Activated CD4-positive, CD25-positive, alpha-beta regulatory T cell (primary cell): ENCODE results near the gene CDC34.

Experiments
- DNase-seq, 4 experiments: peaks; one replicate each; lab custom pipeline; 2025; lab: John Stamatoyannopoulos, UW

The CDC34 gene

DNA sequence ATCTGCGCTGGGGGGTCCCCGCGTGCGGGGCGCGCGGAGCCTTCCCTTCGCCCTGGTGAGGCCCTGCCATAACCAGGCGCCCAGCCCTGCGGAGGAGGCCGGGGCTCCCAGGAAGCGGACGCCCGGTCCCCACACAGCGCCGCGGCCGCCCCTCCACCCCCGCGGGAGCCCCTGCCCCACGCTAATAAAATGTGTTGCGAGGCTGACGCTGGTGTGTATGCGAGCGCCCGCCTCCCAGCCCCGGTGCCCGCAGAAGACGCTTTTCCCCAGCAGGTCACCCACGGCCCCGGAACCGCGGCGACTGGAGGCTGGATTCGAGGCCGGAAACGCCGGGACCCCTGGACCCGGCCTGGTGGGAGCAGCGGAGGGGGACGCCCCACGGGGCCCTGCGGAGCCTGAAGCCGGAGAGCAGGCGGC lies 12.1 kb upstream of the CDC34 start:
- DNase-seq, result no peak

DNA sequence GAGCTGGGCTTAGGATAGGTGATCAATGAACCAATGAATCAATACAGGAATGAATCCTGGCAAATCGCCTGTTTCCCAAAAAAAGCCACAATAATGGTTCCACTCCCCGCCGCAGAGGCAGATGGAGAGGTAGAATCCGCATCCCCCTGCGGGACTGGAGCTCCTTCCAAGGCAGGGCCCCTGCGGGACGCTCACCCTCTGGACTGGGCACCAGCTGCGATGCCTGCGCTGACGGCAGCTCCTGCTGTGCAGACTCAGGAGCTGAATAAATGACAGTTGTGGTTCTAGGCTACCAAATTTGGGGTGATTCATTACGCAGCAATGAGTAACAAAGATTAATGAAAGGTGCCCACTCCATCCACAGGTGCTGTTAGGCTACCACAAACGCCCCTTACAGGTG lies 8.8 kb upstream of the CDC34 start:
- DNase-seq, result no peak

DNA sequence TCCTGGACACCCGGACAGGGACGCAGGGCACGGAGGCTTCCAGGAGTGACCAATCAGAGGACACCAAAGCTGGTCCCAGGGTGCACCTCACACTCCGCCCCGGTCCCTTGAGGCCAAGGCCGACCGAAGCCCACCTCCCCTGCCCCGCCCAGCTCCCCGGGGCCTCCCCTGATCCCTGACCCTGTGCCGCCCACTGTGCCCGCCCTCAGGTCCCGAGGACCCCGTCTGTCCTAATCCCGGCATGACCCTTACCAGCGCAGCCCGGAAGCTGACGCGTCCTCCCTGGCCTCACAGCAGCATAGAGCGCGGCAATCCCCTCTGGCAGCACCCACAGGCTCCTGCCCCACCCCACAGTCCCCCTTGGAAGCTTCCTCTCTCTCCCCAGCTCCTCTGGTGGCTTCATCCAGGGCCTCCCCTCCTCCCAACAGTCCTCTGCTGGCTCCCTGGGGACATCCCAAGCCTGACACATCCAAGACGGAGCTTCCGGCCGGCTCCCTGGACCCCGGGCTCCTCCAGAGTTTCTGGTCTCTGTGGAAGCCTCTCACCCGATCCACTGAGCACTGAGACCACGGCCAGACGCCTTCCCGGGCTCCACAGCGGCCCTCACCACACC lies 7.4 kb upstream of the CDC34 start:
- DNase-seq, result no peak

DNA sequence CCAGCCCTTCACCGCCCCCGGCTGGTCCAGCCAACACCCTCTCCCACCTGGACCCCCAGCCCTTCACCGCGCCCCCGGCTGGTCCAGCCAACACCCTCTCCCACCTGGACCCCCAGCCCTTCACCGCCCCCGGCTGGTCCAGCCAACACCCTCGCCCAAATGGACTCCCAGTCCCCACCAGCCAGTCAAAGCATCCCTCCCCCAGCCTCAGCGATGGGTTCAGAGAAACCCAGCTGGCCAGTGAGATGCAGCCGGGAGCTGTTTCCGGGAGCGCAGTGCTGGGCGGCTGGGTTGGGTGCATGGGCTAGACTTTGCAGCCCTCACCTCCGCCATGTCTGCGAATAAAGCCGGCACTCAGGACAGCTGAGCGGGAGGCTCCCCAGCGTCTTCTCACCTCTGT lies 6.5 kb upstream of the CDC34 start:
- DNase-seq, result no peak

DNA sequence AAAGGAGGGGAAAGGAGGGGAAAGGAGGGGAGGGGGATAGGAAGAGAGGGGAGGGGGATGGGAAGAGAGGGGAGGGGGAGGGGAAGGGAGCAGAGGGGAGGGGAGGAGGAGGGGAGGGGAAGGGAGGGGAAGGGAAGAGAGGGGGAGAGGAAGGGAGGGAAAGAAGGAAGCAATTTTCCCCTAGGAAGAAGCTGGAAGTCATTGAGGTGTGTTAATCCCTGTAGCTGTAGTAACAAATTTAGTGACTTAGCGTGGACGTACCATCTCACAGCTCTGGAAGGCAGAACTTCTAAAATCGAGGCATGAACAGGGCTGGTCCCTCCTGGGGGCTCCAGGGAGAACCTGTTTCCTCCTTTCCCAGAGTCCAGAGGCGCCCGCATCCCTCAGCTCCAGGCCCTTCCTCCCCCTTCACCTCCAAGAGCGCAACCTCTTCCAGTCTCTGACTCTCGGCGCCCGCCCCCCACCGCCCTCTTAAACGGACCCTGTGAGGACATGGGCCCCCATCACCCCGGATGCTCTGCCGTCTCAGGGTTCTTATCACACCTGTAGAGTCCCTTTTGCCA lies 5.6 kb upstream of the CDC34 start:
- no peak for DNase-seq

DNA sequence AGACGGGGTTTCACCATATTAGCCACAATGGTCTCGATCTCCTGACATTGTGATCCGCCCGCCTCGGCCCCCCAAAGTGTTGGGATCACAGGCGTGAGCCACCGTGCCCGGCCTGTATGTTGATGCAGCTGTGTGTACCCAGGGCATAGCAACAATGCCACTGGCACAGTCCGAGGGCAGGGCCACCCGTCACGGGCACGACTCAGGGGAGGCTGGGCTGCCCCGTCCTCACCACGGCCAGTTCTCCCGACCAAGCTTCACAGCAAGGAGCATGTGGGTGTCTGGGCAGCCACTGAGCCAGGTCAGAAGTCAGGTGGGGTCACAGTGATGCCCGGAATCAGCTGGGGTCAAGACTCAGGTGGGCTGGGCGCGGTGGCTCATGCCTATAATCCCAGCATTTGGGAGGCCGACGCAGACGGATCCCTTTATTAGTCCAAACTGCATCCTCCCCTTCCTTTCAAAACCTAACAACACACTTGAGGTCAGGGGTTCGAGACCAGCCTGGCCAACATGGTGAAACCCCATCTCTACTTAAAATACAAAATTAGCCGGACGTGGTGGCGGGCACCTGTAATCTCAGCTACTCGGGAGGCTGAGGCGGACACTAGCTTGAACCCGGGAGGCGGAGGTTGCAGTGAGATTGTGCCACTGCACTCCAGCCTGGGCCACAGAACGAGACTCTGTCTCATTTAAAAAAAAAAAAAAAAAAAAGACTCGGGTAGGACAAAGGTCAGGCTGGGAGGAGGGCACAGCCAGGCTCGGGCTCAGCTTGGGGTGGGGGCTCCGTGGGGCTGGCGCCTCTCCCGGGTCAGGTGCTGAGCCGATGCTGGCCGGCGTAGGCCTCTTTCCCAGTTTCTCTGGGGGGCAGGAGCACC lies 1.2 kb upstream of the CDC34 start:
- DNase-seq, result no peak

DNA sequence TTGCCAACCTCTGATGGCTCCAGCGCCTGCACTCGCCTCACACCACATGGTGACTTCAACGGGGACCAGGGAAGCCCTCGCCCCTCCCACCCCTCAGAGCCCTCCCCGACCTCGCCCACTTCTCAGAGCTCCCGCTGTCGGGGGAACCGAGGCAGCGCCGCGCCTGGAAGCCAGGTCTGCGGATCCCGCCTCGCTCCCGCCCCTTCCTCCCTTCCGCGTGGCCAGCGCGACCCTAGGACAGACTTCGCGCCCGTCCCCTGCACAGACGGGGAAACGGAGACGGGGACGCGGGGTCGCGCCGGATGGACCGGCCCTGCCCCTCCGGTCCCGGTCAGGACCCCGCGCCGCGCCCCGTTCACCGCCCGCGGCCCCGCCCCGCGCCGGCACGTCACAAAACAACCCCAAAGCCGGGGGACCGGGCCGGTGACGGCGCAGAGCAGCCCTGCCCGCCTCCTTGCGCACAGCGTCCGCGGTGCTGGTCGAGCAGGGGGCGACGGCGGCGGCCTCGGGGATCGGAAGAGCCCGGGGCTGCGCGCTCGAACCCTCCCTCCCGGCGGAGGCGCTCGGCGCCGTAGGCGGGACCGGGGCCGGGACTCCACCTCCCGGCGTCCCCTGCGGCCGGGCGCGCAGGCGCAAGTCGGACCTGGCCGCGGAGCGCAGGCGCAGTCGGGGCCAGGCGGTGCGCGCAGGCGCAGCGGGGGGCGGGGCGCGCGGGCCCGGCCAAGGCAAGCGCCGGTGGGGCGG lies 379 bp upstream of the CDC34 start:
- DNase-seq, result peak; percentile 69 to 90 (median 76)

DNA sequence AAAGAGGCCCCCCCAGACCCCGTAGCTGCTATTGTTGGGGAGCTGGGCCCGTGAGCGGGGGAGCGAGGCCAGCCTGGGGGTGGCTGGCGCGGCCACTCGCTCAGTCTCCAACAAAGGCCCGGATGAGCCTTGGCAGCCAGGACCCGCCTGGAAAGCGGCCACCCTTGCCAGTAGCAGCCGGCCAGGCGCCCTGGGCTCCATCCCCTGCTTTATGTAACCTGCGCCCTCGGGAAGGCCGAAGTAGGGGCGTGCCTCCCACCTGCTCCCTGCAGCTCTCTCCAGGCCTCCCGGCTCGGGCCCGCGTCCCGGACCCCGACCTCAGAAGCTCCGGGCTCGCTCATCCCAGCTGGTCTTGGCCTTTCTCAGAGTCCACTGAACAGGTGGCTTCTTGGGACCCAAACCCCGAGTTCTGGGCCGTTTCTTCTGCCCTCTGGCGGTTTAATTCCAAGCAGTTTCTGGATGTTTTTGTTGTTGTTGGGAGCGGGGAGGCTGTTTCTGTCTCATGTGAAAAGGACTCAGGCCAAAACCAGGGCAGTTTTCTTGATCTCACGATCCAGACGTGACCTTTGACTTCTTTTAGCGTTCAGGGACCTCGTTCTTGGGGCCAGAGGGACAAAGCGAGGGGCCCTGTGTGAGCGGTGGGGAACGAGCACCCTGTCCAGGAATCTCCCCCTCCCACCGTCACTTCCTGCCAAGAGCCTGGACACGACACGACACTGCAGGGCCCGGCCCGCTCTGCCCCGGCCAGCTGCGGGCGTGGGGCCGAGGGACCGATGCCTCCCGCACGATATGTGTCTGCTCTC lies 1.2 kb downstream of the CDC34 start:
- DNase-seq, result no peak

DNA sequence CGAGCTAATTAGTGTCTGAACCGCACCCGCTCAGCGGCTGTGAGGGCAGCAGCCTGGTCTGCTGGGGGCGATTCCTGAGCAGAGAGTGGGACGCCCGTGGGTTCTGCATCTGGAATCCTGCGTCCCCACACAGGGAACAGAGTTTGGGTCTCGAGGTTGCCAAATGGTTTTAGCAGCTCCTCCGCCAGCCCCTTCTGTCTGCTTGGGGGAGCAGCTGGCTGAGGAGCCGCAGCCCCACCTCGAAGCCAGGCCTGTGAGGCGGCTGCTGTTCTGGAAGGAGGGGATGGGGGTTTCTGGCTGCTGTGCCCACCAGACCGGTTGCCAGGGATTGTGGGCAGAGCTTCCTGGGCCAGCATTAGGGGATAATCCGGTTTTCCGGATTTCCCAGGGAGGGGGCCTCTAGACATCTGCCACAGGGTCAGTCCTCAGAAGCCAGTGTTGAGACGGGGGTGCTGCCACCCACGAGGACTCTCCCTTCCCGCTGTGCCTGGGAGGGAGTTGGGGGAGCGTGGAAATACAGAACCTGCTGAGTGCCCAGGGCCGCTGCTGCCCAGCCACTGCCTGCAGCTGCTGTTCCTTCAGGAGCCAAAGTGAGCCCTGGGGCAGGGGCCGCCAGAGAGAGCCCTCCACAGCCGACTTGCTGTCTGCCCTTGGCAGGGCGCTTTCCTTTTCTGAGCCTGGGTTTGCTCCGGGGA lies 2.0 kb downstream of the CDC34 start:
- no peak for DNase-seq

DNA sequence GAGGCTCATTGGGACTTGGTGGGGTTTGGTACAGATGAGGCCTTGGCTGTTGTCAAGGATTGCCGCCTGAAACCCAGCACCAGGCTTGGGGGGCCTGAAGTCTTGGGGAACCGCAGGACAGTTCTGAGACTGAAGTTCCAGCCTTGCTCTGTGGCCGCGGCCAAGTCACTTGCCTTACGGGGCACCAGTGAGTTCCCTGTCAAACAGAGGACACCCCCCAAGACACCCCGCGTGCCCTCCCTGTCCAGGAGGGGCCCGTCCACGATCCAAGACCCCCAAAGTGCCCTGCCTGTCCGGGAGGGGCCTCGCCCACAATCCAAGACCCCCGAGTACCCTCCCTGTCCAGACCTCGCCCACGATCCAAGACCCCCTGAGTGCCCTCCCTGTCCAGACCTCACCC lies 2.5 kb downstream of the CDC34 start:
- DNase-seq, result no peak

DNA sequence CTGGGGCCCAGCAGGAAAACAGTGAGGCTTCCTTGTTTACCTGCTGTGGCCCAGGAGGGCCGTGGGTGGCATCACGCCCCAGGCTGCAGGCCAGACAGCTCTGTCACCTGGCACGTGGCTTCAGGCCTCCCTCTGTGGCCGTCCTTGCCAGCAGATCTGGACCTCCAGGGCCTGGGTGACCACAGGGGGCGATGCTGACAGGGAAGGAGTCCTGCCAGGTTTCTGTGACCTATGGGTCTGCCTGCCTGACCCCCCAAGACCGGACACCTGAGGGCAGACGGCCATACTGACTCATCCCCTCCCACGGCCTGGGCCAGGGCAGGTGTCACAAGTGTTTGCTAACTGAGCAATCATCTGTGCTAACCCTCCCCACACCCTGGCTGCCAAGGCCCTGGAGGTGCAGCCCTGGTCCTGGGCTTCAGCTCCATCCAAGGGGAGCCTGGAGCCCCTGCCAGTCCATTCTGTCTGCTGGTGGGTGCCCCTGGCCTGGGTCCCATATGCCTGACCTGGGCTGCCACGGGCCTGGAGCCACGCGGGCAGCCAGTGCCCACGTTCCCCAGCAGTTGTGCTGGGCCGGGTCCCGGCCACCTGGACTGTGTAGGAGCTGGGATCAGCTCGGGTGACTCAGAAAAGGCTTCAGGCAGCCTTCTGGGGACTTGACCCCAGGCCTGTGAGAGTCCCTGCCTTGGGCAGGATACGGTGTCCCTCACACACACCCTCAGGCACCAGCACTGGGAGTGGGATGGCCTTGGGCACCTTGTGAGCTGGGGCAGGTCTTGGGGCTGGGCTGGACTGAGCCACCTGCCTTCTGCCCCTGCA lies 3.7 kb downstream of the CDC34 start:
- DNase-seq, result no peak

DNA sequence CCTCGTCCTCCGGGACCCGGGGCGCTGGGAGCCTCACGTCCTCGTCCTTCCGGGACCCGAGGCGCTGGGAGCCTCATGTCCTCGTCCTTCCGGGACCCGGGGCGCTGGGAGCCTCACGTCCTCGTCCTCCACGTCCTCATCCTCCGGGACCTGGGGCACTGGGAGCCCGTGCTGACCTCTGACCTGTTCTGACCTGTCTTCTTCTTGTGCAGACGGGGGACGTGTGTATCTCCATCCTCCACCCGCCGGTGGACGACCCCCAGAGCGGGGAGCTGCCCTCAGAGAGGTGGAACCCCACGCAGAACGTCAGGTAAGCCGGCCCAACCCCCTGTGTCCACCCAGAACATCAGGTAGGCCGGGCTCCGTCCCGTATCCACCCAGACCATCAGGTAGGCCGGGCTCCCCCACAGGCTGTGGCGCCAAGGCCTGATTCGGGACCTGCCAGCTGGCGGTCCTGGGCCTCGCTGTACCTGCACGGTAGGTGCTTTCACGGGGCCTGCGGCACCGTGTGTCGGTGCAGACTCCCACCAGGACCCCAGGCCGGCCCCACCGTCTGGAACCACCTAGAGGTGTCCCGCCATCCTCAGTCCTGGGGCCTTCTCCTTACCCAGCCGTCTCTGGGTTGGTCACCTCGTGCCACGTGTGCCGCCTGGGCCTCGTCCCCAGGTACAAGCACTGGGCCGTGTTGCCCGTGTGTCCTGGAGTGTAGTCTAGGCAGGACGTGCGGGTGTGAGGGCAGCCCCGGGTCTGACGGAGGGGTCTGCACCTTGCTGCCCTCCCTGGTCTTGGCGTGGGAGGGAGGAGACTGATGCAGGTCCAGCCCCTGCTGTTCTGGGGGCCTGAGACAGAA lies 4.7 kb downstream of the CDC34 start:
- no peak for DNase-seq

DNA sequence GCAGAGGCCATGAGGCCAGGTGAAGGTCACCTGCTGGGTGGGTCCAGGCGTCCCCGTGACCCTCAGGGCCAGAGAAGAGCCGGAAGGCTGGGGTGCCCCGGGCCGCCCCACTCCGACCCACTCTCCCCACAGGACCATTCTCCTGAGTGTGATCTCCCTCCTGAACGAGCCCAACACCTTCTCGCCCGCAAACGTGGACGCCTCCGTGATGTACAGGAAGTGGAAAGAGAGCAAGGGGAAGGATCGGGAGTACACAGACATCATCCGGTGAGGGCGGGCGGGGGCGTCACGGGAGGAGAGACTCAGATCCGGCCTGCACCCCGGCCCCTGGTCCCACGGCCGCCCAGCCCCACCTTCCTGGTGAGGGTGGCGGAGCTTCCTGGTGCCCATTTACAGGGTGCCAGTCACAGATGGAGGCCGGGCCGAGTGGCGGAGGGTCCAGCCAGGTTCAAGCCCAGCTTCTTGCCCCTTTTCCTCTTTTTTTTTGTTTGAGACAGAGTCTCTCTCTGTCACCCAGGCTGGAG lies 5.4 kb downstream of the CDC34 start:
- DNase-seq, result no peak

DNA sequence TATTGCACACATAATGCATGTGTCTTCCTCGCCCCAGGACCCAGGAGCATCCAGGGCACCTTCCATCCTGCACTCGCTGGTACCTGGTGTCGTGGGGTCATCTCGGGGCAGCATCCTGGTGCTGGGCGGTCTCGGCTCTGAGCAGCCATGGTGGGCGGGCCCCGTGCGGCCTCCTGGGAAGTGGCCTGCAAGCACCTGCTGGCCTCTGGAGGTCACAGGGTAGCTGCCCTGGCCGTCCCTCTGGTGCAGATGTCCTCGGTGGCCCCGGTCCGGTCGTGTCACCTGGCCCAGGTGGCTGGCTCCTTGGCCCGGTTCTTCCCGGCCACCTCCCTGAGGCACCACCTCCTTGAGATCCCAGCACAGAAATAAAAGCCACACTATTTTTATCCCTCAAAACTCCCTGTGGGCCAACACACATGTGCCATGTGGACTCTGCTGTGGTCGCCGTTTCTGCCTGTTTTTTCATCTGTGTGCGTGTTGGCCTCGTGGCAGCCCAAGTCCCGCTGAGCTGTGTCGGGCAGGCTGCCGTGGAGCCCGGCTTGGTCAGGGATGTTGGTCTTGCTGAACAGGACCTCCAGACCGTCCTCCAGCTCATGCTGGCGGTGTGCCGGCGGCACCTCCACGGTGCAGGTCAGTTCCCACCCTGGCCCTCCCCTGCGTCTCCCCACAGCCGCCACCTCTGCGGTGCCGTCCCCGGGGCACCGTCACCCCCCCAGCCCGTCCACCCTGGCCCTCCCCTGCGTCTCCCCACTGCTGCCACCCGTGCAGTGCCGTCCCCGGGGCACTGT lies 7.3 kb downstream of the CDC34 start:
- DNase-seq, result no peak

DNA sequence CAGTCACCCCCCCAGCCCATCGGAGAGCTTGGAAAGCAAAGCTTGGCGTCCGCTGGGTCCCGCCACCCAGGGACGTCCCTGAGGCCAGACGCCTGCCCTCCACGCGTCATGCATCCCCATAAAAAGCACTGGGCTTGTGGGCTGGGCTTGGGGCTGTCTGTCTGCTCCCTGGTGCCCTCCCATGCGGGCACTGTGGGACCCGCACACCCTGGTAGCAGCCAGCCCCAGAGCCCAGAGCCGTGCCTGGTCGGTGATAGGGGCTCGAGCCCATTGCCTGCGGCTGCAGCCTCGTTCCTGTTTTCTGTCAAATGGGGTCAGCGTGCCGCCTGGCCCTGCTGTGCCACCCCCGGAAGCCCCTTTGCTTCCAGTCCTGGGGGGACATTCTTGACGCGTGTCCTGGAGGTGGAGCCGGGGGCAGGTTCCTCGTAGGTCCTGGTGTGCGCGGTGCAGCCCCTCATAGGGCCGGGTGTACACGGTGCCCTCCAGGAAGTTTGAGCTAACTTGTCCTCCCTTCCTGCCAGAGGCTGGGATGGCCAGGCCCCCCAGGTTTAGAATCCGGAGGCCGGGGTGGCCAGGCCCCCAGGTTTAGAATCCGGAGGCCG lies 8.0 kb downstream of the CDC34 start:
- DNase-seq, result no peak

DNA sequence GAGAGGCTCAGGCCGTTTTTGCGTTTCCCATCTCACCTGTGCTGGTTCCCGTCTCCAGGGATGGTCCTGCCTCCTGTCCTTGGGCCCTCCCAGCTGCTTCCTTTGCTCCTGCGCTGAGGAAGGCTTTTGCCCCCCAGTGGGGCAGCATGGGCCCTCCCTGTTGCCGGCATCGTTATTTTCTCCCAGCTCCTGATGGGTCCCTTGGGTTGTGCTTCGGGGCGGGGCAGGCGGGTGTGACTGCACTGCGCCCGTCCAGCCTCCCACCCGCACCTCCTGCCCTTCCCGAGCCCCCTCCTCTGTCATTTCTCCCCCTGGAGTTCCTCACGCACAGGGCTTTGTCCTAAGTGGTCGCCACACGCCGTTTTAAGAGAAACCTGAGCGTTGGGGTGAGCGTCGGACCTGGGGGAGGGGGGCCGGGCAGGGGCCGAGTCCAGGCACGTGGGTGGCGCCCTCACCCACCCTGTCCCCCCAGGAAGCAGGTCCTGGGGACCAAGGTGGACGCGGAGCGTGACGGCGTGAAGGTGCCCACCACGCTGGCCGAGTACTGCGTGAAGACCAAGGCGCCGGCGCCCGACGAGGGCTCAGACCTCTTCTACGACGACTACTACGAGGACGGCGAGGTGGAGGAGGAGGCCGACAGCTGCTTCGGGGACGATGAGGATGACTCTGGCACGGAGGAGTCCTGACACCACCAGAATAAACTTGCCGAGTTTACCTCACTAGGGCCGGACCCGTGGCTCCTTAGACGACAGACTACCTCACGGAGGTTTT lies 9.5 kb downstream of the CDC34 start:
- no peak for DNase-seq

DNA sequence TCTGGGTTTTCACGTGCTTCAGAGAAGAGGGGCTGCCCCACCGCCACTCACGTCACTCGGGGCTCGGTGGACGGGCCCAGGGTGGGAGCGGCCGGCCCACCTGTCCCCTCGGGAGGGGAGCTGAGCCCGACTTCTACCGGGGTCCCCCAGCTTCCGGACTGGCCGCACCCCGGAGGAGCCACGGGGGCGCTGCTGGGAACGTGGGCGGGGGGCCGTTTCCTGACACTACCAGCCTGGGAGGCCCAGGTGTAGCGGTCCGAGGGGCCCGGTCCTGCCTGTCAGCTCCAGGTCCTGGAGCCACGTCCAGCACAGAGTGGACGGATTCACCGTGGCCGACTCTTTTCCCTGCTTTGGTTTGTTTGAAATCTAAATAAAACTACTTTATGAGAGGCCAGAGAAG lies 10.1 kb downstream of the CDC34 start:
- no peak for DNase-seq
